SU-DHL-6 (cell line): ENCODE results near the gene TMEM207.

Source experiments
- CTCF ChIP-seq: fragments of 200-600 bp; sonication (generic); IDR thresholded peaks from one replicate; pipeline ENCODE4 v1.5.1; 2017; ENCODE audit warnings: antibody characterized with exemption, mild to moderate bottlenecking, low read length, moderate library complexity; ENCODE audit not compliant: insufficient read depth, poor library complexity, severe bottlenecking
- EZH2phosphoT487 ChIP-seq: fragments of 200-600 bp; sonication (generic), shearing (Covaris generic); conservative IDR thresholded peaks from 2 replicates; pipeline ENCODE4 v1.6.1; 2018; ENCODE audit warnings: mild to moderate bottlenecking, antibody characterized with exemption, low read length, moderate library complexity, mixed read lengths

DNA sequence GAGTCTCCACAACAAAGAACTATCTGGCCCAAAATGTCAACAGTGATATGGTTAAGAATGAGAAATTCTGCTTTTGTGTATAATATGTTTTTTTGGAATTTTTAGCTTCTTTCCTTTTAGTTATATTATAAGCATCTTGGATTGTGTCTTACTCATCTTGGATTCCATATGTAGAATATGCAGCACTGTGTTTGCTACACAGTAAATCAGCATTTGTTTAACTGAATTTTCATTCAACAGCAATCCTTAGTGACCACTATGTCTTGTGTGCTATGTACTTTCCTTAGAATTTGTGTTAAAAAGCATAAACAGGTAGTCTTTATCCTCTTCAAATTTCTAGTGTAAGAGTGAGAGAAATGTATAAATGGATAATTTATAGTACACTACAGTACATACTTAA lies 18.2 kb upstream of the TMEM207 start:
- no peak for TF ChIP-seq CTCF
- TF ChIP-seq EZH2phosphoT487, result no peak
